Measurements from ENCODE around the gene UROC1.

GRCh38 chr3:126480861-126481260, 36.7 kb downstream of the UROC1 start:
- TF ChIP-seq CTCF (IDR thresholded peaks at IDR 0.05) (no peak), POLR2A (IDR thresholded peaks at IDR 0.05) (no peak)
